ENCODE results near the gene PRPF6. TPM values are rescaled to one million over a fixed set of nuclear protein-coding genes. Genes with fewer than 3 reads are reported as not detected.

Gene PRPF6
- total and polyA plus RNA-seq, 2 of the 13 experiments (the other 11 are each of a cell fraction or from before 2014, with no cell fraction given) = 63.7 to 101 TPM

DNA sequence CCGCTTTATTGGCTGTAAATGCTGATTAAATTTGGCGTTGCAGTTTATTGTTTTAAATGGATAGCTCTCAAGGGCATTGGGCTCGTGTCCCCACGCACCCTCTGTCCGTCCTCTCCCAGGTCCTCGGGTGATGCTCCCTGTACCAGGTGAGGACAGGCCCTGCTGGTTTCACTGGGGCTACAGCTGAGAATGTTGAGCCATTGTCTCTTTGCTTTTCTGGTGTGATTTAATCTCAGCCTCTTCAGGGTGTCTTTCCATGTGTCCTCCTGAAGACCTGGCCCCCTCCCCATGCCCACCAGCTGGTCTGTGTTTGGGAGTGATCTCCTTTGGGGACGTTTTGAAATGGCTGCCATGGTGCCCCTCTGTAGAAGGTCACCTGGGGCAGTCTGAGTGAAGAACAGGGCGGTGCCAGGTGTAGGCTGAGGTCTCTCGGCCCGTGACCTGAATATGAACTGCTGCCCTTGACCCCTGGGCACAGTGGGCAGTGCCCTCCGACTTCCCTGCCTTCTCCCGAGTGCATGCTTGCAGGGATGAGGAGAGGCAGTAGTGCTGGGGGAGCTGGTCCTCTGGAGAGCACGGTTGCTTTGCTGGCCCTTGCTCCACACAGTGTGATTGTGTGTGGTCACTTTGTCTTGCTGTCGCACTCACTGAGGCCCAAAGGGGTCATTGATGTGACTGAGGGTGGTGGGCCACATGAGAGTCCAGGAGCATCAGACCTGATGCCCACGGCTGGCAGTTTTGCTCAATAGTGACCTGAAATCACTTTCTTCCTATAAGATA lies 42.6 kb downstream of the PRPF6 start (continued):
- TF ChIP-seq PAX8 (CRISPR knock-in tag; IDR thresholded peaks at IDR 0.05; ENCODE audit: borderline replicate concordance) (no peak), THAP9 (CRISPR knock-in tag; IDR thresholded peaks at IDR 0.05; ENCODE audit: borderline replicate concordance) (no peak), NFIC (IDR thresholded peaks at IDR 0.05; ENCODE audit: low read length) (no peak), ZNF264 (CRISPR knock-in tag; IDR thresholded peaks at IDR 0.05) (no peak), PTBP1 (IDR thresholded peaks at IDR 0.05; ENCODE audit: low read depth, low read length, poor library complexity, severe bottlenecking) (no peak), ZNF337 (CRISPR knock-in tag; IDR thresholded peaks at IDR 0.05; ENCODE audit: borderline replicate concordance, low read depth) (no peak), MEF2D (CRISPR knock-in tag; IDR thresholded peaks at IDR 0.05) (no peak; the same call in none of the 2 replicates), KLF9 (CRISPR knock-in tag; IDR thresholded peaks at IDR 0.05; ENCODE audit: low read depth) (no peak), YEATS2 (CRISPR knock-in tag; IDR thresholded peaks at IDR 0.05; ENCODE audit: borderline replicate concordance) (no peak), ZNF841 (CRISPR knock-in tag; IDR thresholded peaks at IDR 0.05; ENCODE audit: borderline replicate concordance) (no peak), ZNF703 (CRISPR knock-in tag; IDR thresholded peaks at IDR 0.05; ENCODE audit: borderline replicate concordance) (no peak), JUNB (CRISPR knock-in tag; IDR thresholded peaks at IDR 0.05; ENCODE audit: borderline replicate concordance) (peak; percentile 27; the same call in 1 of the 2 replicates), ZNF296 (CRISPR knock-in tag; conservative IDR thresholded peaks at IDR 0.05) (peak; percentile 85), SETDB1 (CRISPR knock-in tag; IDR thresholded peaks at IDR 0.05; ENCODE audit: borderline replicate concordance) (no peak)
- TF ChIP-seq, protein P1, sequence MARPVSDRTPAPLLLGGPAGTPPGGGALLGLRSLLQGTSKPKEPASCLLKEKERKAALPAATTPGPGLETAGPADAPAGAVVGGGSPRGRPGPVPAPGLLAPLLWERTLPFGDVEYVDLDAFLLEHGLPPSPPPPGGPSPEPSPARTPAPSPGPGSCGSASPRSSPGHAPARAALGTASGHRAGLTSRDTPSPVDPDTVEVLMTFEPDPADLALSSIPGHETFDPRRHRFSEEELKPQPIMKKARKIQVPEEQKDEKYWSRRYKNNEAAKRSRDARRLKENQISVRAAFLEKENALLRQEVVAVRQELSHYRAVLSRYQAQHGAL (CRISPR knock-in tag; IDR thresholded peaks at IDR 0.05; ENCODE audit: not compliant biosample characterization) = no peak
- TF ChIP-seq, protein P2, sequence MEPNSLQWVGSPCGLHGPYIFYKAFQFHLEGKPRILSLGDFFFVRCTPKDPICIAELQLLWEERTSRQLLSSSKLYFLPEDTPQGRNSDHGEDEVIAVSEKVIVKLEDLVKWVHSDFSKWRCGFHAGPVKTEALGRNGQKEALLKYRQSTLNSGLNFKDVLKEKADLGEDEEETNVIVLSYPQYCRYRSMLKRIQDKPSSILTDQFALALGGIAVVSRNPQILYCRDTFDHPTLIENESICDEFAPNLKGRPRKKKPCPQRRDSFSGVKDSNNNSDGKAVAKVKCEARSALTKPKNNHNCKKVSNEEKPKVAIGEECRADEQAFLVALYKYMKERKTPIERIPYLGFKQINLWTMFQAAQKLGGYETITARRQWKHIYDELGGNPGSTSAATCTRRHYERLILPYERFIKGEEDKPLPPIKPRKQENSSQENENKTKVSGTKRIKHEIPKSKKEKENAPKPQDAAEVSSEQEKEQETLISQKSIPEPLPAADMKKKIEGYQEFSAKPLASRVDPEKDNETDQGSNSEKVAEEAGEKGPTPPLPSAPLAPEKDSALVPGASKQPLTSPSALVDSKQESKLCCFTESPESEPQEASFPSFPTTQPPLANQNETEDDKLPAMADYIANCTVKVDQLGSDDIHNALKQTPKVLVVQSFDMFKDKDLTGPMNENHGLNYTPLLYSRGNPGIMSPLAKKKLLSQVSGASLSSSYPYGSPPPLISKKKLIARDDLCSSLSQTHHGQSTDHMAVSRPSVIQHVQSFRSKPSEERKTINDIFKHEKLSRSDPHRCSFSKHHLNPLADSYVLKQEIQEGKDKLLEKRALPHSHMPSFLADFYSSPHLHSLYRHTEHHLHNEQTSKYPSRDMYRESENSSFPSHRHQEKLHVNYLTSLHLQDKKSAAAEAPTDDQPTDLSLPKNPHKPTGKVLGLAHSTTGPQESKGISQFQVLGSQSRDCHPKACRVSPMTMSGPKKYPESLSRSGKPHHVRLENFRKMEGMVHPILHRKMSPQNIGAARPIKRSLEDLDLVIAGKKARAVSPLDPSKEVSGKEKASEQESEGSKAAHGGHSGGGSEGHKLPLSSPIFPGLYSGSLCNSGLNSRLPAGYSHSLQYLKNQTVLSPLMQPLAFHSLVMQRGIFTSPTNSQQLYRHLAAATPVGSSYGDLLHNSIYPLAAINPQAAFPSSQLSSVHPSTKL (CRISPR knock-in tag; IDR thresholded peaks at IDR 0.05) = no peak
- TF ChIP-seq, protein P3, sequence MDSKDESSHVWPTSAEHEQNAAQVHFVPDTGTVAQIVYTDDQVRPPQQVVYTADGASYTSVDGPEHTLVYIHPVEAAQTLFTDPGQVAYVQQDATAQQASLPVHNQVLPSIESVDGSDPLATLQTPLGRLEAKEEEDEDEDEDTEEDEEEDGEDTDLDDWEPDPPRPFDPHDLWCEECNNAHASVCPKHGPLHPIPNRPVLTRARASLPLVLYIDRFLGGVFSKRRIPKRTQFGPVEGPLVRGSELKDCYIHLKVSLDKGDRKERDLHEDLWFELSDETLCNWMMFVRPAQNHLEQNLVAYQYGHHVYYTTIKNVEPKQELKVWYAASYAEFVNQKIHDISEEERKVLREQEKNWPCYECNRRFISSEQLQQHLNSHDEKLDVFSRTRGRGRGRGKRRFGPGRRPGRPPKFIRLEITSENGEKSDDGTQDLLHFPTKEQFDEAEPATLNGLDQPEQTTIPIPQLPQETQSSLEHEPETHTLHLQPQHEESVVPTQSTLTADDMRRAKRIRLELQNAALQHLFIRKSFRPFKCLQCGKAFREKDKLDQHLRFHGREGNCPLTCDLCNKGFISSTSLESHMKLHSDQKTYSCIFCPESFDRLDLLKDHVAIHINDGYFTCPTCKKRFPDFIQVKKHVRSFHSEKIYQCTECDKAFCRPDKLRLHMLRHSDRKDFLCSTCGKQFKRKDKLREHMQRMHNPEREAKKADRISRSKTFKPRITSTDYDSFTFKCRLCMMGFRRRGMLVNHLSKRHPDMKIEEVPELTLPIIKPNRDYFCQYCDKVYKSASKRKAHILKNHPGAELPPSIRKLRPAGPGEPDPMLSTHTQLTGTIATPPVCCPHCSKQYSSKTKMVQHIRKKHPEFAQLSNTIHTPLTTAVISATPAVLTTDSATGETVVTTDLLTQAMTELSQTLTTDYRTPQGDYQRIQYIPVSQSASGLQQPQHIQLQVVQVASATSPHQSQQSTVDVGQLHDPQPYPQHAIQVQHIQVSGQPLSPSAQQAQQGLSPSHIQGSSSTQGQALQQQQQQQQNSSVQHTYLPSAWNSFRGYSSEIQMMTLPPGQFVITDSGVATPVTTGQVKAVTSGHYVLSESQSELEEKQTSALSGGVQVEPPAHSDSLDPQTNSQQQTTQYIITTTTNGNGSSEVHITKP (CRISPR knock-in tag; IDR thresholded peaks at IDR 0.05; ENCODE audit: low read depth) = no peak

Measured in HepG2 (cell line).